ENCODE results near the gene INSIG2.

INSIG2 gene

DNA sequence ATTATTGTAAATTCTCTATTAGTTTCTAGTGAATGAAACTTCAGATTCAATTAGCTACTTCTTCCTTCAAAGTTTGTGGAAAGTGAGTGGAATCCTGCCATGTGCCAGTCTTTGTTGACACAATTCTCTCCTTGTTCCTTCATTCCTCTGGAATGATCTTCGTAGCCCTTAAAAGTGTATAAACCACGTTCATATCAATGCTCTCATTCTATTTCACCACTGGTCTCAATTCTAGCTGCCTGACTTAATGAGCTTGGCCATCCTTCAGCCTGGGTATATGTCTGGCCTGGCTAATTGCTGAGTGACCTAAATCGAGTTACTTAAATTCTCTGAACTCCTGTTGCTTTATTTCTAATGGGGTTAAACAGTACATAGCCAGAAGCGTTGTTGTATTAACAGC, 43.5 kb downstream of the INSIG2 start:
- no peak for DNase-seq

DNA sequence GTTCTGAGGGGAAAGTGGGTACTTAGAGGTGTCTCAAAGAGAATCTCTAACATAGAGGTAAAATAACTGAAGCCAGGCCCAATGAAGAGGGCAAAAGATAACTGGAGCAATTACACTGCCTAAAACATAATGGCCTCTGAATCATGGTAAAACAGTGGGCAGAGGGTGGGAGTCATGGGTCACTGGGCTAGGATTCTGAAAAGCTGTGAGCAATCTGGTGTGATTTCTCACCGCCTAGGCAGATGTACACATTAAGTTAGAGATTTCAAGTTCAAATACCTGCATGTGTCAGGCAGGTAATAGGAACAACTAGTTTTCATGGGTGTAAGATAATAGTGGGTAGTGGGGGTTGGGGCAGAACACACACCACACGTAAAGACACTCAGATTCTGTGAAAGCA, 45.6 kb downstream of the INSIG2 start:
- DNase-seq: no peak

DNA sequence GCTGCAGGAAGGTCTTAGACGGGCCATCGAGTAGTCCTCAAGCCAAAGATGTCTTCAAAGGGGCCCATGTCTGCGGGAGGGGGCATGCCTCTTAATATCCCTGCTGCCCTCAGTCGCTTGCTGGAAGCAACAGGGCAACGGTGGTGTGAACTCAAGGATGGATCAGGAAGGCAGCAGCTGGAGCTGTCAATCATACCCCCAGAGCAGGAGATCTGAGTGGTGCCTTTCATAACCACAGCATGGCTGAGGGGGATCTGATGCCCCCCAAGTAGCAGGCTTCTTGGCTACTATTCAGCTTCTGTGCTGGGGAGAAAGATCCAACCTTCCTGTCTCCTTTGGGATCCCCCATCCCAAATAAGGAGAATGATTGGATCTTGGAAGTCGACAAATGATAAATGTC, 46.4 kb downstream of the INSIG2 start:
- no peak for DNase-seq

DNA sequence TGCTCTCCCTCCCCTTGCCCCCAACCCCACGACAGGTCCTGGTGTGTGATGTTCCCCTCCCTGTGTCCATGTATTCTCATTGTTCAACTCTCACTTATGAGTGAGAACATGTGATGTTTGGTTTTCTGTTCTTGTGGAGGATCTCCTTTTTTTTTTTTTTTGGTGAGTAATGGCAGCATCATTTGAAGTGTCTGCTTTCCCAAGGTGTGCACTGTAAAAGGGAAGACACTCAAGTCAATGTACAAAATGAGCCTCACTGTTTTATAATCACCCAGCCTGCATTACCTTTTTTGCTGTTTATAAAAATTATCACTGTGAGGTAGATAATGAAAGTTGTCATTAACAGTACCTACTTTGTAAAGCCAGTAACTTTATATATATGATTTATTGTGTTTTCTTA, 56.9 kb downstream of the INSIG2 start:
- no peak for DNase-seq

DNA sequence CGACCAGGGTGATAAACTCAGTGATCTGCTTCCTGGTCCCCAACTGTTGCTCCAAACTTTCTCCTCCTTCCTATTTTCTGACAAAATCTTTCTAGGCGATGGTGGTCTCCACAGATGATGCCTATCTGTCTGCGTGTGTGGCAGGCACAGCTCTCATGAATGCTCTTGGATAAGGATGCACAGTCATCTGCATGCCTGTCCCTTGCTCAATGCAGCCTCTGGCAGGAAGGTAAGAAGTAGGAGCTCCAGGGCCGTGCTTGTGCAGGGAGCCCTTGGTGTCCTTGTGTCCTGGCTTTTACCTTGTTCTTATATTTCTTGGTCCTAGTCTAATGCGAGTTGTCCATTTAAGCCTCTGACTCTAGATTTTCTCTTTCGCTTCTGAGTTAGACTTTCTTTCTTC, 57.5 kb downstream of the INSIG2 start:
- DNase-seq: no peak

DNA sequence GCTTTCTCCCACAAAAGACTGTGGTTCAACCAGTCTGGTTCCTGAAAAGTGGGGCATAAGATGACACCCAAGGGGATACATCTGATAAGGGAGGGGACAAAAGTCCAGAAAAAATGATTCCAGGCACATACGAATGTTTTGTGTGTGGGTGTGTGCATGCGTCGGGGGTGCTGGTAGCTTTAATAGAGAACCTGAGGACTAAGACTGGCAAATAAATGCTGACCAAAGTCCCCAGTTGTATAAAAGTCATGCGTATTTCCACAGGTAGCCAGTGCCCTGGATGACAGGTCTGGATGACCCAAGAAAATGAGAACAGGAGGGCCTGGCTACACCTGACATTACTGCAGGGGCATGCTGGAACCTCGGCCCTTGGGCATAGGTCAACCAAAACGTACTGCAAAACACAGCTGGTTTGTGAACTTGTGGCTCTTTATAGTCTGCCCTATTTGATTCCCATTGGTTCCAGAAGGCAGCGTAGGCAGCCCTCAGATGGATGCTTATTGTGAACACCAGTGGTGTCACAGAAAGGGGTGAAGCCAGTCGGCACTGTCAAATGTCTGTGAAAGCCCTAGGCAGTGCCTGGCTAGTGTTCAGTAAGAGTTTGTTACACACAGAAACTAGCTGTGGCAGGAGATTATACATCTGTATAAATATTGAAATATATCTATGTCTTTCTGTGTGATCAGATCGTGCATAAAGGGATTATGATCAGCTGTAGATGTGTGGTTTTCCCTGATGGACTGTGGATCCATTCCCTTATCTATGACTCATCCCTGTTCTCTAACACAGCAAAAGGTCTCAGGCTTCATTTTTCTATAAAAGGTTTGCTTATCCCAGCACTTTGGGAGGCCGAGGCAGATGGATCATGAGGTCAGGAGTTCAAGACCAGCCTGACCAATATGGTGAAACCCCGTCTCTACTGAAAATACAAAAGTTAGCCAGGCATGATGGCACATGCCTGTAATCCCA, 58.3 kb downstream of the INSIG2 start:
- no peak for DNase-seq

DNA sequence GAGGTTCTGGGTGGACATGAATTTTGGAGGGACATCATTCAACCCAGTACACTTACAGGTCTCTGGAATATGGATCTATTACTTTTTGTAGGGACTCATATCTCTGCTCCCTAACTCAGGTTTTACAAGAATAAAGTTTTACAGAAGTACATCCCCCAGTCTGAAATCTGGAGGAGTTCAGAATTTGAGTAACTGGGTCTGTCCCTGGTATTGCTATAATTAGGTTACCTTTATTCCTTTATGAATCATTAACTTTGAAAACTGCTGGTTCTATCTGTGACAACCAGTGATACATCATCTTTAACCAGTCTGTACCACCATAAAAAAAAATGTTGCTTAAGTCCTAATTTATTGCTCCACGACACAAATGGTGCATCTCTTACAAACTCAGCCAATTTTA, 59.9 kb downstream of the INSIG2 start:
- no peak for DNase-seq

DNA sequence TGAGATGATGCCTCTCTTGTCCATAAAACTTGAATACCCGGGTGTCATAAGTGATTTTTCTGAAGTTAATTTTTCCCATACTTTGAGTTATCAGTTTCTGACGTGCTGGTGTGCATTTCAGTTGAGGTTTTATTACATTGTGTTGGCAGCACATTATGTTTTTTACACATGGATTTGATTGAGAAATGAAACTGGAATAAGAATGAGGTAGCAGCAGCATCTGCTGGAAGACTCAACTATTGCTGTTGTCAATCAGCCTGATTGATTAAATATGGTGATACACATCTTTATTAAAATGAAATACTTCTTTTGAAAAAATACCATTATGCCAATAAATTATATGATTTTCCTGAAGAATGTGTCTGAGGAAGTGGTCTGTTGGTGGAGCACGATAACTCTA, 60.5 kb downstream of the INSIG2 start:
- no peak for DNase-seq

DNA sequence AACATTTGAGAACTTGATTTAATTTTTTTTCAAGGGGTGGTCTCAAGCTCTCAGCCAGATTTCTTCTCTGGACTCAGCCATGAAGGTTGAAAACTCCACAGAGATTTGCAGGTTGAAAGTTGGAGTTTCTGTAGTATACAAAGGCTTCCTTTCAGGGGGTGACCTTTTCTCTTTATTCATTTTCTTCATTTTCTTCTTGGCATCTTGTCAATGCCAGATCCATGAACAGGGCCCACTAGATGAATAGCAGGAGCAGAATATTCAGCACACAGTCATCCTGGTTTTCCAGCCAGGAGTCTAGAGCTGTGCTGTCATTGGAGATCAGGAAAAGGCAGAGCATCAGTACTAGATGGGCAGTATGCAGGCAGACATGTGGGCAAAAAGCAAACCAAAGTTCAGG, 62.0 kb downstream of the INSIG2 start:
- no peak for DNase-seq

DNA sequence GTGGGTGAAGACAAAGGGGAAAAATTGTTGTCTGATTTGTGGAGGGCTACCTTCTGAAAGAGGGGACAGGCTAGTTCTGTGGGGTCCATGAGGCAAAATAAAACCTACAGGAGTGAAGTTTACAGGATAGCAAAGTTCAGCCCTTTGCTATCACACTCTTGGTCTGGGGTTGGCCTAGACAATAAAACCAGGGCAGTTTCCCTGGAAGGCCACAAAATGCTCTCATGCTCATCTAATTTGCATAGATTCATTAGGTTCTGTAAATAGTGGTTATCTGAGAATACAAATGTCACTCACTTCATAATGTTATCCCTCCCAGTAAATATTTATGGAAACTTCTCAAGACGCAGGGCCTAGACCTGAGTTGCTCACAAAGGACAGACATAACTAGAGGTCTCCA, 63.6 kb downstream of the INSIG2 start:
- DNase-seq: no peak

DNA sequence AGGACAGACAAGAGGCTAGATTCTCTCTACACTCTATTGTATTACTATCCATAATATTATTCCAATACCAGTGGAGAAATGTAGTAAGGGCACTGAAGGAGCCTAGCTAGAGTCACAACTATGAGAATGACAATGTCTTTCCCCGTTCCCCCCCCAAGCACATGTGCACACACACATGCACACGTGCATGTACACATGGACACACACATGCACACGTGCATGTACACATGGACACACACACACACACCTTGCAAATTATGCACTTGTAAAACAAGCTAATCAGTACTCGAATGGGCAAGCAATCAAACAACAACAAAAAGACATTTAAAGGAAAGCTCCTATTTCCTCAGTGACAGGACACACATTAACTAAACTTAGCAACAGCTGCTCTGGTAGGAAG, 65.2 kb downstream of the INSIG2 start:
- no peak for DNase-seq

DNA sequence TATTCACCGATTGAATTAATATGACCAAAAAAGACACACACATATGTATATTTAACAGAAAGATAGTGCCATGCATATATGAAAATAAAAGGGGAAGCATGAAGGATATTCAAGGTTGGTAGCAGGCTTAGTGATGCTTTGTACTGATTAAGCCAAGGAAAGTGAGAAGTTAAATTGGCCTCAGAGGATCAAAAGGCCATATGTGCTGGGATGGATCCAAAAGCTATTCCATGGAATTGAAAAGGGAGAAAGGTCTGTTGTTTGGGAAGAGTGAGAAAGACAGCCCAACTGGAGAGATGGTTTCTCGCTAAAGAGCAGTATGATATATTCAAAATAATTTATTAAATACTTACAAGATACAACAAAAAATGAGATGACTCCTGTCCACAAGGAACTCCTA, 65.9 kb downstream of the INSIG2 start:
- no peak for DNase-seq

All from retina (tissue), 1 donor.